ENCODE data around the gene RGS3.

RGS3 gene

GRCh38 chr9:113625486-113625885 lies 162.0 kb downstream of the RGS3 start:
- no peak for DNase-seq (ENCODE audit: low read depth)
- TF ChIP-seq, protein P1, sequence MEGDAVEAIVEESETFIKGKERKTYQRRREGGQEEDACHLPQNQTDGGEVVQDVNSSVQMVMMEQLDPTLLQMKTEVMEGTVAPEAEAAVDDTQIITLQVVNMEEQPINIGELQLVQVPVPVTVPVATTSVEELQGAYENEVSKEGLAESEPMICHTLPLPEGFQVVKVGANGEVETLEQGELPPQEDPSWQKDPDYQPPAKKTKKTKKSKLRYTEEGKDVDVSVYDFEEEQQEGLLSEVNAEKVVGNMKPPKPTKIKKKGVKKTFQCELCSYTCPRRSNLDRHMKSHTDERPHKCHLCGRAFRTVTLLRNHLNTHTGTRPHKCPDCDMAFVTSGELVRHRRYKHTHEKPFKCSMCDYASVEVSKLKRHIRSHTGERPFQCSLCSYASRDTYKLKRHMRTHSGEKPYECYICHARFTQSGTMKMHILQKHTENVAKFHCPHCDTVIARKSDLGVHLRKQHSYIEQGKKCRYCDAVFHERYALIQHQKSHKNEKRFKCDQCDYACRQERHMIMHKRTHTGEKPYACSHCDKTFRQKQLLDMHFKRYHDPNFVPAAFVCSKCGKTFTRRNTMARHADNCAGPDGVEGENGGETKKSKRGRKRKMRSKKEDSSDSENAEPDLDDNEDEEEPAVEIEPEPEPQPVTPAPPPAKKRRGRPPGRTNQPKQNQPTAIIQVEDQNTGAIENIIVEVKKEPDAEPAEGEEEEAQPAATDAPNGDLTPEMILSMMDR (IDR thresholded peaks at IDR 0.05; ENCODE audit: insufficient read depth, low read depth, low read length, missing control alignments), result no peak
- H3K4me3 ChIP-seq (ENCODE audit: low read depth, low read length), result no peak overlapping the region

DNA sequence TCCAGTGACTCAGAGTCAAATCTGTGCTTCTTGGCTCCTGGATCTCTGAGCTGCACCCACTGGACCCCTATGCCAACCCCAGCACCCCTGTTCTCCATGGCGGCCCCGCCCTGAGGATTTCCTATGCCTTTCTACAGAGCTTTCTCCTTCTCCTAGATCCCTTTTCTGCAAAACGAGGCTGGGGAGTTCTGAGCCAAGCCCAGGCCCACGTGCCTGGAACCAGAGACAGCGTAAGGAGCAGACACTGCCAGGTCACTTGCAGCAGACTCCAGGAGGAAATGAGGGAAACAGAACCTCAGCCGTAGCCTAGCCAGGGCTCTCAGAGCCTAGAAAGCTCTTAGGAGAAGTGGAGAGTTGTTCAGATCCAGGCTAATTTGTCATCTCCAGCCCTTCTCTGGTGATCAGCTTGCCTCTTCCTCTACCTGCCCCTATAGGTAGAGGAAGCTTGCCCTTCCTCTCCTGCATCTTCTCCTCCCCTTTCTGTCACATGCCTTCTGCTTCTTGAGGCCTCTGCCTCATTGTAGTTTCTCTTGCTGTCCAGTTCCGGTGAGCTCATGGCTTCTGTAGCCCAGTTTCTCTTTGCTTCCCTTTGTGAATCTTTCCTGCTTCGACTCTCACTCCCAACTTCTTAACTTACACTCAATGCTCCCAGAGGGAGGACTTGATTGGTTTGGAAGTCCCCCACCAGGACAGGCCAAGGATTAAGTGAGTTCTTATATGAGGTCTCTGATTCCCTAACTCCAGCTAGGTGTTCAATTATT lies 163.4 kb downstream of the RGS3 start:
- DNase-seq (ENCODE audit: low read depth), result no peak
- TF ChIP-seq, protein P1 (IDR thresholded peaks at IDR 0.05; ENCODE audit: insufficient read depth, low read depth, low read length, missing control alignments), result no peak
- no peak overlapping the region for H3K4me3 ChIP-seq (ENCODE audit: low read depth, low read length)

DNA sequence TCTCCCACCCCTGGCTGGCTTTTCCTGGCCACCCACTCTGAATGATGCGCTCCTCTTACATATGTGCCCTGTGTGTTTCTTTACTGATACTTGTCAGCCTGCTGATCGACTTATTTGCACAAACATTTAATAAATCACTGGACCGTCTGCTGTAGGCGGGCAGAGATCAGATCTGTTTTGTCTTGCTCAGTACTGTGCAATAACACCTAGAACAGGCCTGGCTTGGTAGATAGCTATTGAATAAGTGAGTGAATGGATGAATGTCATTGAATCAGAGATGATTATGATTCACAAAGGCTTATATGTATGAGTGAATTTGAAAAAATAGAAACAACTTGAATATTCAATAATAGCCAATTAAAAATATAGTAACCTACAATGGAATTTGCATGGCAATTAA lies 165.1 kb downstream of the RGS3 start:
- H3K4me3 ChIP-seq (ENCODE audit: low read depth, low read length), result no peak overlapping the region
- TF ChIP-seq, protein P1 (IDR thresholded peaks at IDR 0.05; ENCODE audit: insufficient read depth, low read depth, low read length, missing control alignments), result no peak
- no peak for DNase-seq (ENCODE audit: low read depth)

- no peak for DNase-seq (ENCODE audit: low read depth)
- TF ChIP-seq, protein P1 (IDR thresholded peaks at IDR 0.05; ENCODE audit: insufficient read depth, low read depth, low read length, missing control alignments), result no peak
Observed at GRCh38 chr9:113630386-113631136, 167.0 kb downstream of the RGS3 start.

GRCh38 chr9:113631137-113631765 lies 167.7 kb downstream of the RGS3 start:
- TF ChIP-seq, protein P1 (IDR thresholded peaks at IDR 0.05; ENCODE audit: insufficient read depth, low read depth, low read length, missing control alignments), result no peak
- no peak overlapping the region for H3K4me3 ChIP-seq (ENCODE audit: low read depth, low read length)
- DNase-seq (ENCODE audit: low read depth), result no peak

More at GRCh38 chr9:113630386-113631136, 167.0 kb downstream of the RGS3 start:
- H3K4me3 ChIP-seq (ENCODE audit: low read depth, low read length), result no peak overlapping the region

DNA sequence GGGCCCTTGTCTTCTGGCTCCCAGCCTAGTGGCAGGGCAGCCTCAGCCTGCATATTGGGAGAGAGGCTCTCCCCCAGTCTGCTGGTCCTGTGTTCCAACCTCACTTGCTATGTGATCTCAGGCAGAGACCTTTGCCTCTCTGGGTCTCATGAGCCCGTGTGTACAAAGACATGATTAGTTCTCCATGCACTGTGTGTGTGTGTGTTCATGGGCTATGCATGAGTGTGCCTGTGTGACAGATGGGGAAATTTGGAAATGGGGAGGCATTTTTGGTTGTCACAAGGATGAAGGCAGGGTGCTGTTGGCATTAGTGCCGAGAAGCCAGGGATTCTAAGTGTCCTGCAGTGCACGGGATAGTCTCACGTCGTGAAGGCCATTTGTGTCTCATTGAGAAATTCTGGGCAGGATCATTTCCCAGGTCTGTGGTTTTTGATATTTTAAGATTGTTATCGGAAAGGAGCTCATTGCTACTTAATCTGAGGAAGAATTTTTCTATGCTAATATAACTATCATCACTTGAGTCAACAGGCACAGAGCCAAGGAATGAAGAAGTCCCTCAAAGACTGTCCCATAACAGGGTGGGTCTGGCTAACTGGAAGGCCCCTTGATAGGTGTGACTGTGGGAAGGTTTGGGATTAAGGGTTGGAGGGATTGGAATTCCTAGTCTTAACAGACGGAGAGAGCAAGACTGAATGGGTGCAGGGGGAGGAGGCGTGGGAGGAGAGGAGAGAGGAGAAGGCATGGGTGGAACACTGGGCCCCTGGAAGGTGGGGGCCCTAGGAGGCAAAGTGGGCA lies 168.5 kb downstream of the RGS3 start:
- no peak for DNase-seq (ENCODE audit: low read depth)
- no peak overlapping the region for H3K4me3 ChIP-seq (ENCODE audit: low read depth, low read length)
- TF ChIP-seq, protein P1 (IDR thresholded peaks at IDR 0.05; ENCODE audit: insufficient read depth, low read depth, low read length, missing control alignments), result no peak
